ENCODE data around the gene CLEC4D. TPM values are rescaled to one million over a fixed set of nuclear protein-coding genes. Genes with fewer than 3 reads are reported as not detected.
A peak's percentile ranks its signal among the peaks of the same experiment; 100 is the strongest.

Gene CLEC4D
- total RNA-seq, 2 donors from 2014 or later = 0.66 TPM; not detected in 1

DNA sequence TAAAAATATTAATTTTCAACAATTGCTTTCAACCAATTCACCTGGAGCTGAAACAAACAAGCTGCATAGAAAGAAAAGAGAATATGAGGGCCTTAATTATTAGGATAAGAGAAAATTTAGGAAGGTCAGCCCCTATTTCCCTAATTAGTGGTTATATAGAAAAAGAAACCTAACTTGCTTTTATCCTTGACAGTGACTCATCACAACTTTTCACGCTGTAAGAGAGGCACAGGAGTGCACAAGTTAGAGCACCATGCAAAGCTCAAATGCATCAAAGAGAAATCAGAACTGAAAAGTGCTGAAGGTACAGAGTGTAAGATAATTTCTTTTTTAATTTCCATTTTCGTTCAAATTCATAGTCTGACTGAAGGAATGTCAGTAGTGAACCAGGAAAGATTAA lies 4.7 kb downstream of the CLEC4D start:
- H3K36me3 ChIP-seq (ENCODE audit: control insufficient read depth, insufficient read depth, low read length) = no peaks in the 10 kb centered on the region
- H3K4me1 Mint-ChIP-seq = peaks cover 10% of the 10 kb centered on the region
- no peak for DNase-seq
- no peak overlapping the region for H3K27ac Mint-ChIP-seq
- no peaks in the 10 kb centered on the region for H3K4me1 ChIP-seq (ENCODE audit: control insufficient read depth, insufficient read depth, low read length)
- WGBS, 2 experiments (ENCODE audit: insufficient coverage in 1 of 2, insufficient read length in 1 of 2) = 98 to 100% methylated on average over 2 of the region's 2 CpGs
- H3K27ac ChIP-seq (ENCODE audit: low read depth, low read length) = no peak overlapping the region
- no peak overlapping the region for H3K9ac ChIP-seq (ENCODE audit: extremely low read depth, low read length, poor library complexity, severe bottlenecking)
- H3K9me3 Mint-ChIP-seq = peaks cover 3% of the 10 kb centered on the region
- H3K9me3 ChIP-seq (ENCODE audit: control insufficient read depth, low read length) = peaks cover 7% of the 10 kb centered on the region
- TF ChIP-seq, protein P1, sequence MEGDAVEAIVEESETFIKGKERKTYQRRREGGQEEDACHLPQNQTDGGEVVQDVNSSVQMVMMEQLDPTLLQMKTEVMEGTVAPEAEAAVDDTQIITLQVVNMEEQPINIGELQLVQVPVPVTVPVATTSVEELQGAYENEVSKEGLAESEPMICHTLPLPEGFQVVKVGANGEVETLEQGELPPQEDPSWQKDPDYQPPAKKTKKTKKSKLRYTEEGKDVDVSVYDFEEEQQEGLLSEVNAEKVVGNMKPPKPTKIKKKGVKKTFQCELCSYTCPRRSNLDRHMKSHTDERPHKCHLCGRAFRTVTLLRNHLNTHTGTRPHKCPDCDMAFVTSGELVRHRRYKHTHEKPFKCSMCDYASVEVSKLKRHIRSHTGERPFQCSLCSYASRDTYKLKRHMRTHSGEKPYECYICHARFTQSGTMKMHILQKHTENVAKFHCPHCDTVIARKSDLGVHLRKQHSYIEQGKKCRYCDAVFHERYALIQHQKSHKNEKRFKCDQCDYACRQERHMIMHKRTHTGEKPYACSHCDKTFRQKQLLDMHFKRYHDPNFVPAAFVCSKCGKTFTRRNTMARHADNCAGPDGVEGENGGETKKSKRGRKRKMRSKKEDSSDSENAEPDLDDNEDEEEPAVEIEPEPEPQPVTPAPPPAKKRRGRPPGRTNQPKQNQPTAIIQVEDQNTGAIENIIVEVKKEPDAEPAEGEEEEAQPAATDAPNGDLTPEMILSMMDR (conservative IDR thresholded peaks at IDR 0.05) = no peak
- H3K27me3 Mint-ChIP-seq (ENCODE audit: insufficient read depth) = no peaks in the 10 kb centered on the region
- H3K27me3 ChIP-seq (ENCODE audit: control insufficient read depth, insufficient read depth, low read length, poor library complexity, severe bottlenecking) = no peaks in the 10 kb centered on the region
- H3K4me3 ChIP-seq (ENCODE audit: low read length) = no peak overlapping the region
- no peak overlapping the region for H3K4me3 Mint-ChIP-seq
- H3K36me3 Mint-ChIP-seq (ENCODE audit: low read depth) = no peaks in the 10 kb centered on the region

DNA sequence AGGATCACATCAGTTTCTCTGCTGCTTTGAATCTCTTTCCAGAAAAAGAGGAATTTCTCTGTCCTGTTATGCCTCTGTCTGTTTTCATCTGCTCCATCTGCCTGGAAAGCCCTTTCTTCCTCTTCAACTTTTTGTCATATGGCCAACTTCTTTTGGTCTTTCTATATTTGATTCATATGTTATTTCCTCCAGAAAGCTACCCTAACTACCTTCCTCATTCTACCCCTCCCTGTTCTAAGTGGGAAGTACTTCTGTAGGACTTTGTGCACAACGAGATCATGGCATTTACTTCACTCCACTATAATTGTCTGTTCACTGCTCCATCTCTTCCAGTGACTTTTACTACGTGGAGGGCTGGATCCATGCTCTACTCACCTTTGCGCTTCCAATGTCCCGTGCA lies 5.9 kb downstream of the CLEC4D start:
- Histone ChIP-seq H3K4me1 (ENCODE audit: control insufficient read depth, insufficient read depth, low read length) (no peaks in the 10 kb centered on the region), H3K36me3 (ENCODE audit: control insufficient read depth, insufficient read depth, low read length) (no peaks in the 10 kb centered on the region), H3K27ac (ENCODE audit: low read depth, low read length) (no peak overlapping the region), H3K9ac (ENCODE audit: extremely low read depth, low read length, poor library complexity, severe bottlenecking) (no peak overlapping the region), H3K9me3 (ENCODE audit: control insufficient read depth, low read length) (peaks cover 7% of the 10 kb centered on the region), H3K27me3 (ENCODE audit: control insufficient read depth, insufficient read depth, low read length, poor library complexity, severe bottlenecking) (no peaks in the 10 kb centered on the region), H3K4me3 (ENCODE audit: low read length) (no peak overlapping the region)
- Mint-ChIP-seq H3K36me3 (ENCODE audit: low read depth) (peaks cover 1% of the 10 kb centered on the region), H3K4me1 (peaks cover 10% of the 10 kb centered on the region), H3K27me3 (ENCODE audit: insufficient read depth) (no peaks in the 10 kb centered on the region), H3K9me3 (peaks cover 15% of the 10 kb centered on the region), H3K4me3 (no peak overlapping the region), H3K27ac (no peak overlapping the region)
- 94 to 100% methylated on average over 3 to 4 of the region's 4 CpGs for WGBS, 2 experiments (ENCODE audit: insufficient coverage in 1 of 2, insufficient read length in 1 of 2)
- TF ChIP-seq, protein P1 (conservative IDR thresholded peaks at IDR 0.05) = no peak
- DNase-seq = no peak

DNA sequence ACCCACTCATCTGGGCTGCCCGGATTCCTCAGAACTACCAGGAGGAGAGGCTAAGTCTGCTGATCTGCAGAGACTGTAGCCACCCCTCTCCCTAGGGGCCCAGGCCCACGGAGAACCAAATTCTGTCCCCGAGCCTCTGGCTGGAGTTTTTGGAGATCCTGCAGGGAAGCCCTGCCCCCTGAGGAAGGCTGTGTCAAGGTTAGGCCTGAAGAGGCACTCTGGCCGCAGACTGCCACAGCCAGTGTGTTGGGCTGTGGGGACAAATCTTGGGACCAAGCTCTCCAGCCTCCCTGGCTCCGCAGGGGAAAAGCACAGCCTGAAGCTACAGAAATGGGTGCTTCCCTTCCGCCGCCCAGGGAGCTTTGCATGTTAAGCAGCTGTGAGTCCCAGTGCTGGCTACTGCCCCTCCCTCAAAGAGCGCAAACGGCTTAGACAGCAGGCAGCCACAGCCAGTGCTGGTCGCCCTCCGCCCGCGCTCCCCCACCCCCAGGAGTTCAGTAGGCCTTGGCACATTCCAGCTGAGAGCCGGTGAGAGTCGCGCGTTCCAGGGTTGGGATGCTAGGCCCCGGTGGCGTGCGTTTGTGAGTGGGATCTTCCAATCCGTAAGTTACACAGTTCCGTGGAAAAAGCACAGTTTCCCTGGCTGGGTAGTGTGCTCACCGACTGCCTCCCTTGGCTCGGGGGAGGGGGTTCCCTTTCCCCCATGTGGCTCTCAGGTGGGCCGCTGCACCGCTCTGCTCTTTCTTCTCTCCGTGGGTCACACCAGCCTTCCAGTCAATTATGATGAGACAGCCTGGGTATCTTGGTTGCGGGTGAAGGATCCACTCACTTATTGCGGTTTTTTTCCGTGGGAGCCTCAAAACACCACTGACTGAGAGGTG lies 14.2 kb downstream of the CLEC4D start:
- Histone ChIP-seq H3K4me3 (ENCODE audit: low read length) (no peak overlapping the region), H3K27ac (ENCODE audit: low read depth, low read length) (no peak overlapping the region), H3K36me3 (ENCODE audit: control insufficient read depth, insufficient read depth, low read length) (no peaks in the 10 kb centered on the region), H3K4me1 (ENCODE audit: control insufficient read depth, insufficient read depth, low read length) (no peaks in the 10 kb centered on the region), H3K27me3 (ENCODE audit: control insufficient read depth, insufficient read depth, low read length, poor library complexity, severe bottlenecking) (no peaks in the 10 kb centered on the region), H3K9ac (ENCODE audit: extremely low read depth, low read length, poor library complexity, severe bottlenecking) (no peak overlapping the region), H3K9me3 (ENCODE audit: control insufficient read depth, low read length) (peaks cover 13% of the 10 kb centered on the region)
- Mint-ChIP-seq H3K36me3 (ENCODE audit: low read depth) (peaks cover 5% of the 10 kb centered on the region), H3K4me1 (peaks cover 9% of the 10 kb centered on the region), H3K27ac (peak overlapping the region; percentile 28), H3K9me3 (peaks cover 37% of the 10 kb centered on the region), H3K4me3 (no peak overlapping the region), H3K27me3 (ENCODE audit: insufficient read depth) (no peaks in the 10 kb centered on the region)
- TF ChIP-seq, protein P1 (conservative IDR thresholded peaks at IDR 0.05) = peak; percentile 34
- DNase-seq = peak; percentile 84
- 79 to 91% methylated on average over 26 to 30 of the region's 30 CpGs for whole genome bisulfite sequencing, 2 experiments (ENCODE audit: insufficient coverage in 1 of 2, insufficient read length in 1 of 2)

All from endodermal cell (in vitro differentiated cells).